HK-2 (cell line): ENCODE data around the gene MAP3K6.

Experiments used
- DNase-seq: peaks from one replicate; pipeline ENCODE4 v3.0.0-alpha.2; 2018; ENCODE audit not compliant: unreplicated experiment

MAP3K6 gene

DNA sequence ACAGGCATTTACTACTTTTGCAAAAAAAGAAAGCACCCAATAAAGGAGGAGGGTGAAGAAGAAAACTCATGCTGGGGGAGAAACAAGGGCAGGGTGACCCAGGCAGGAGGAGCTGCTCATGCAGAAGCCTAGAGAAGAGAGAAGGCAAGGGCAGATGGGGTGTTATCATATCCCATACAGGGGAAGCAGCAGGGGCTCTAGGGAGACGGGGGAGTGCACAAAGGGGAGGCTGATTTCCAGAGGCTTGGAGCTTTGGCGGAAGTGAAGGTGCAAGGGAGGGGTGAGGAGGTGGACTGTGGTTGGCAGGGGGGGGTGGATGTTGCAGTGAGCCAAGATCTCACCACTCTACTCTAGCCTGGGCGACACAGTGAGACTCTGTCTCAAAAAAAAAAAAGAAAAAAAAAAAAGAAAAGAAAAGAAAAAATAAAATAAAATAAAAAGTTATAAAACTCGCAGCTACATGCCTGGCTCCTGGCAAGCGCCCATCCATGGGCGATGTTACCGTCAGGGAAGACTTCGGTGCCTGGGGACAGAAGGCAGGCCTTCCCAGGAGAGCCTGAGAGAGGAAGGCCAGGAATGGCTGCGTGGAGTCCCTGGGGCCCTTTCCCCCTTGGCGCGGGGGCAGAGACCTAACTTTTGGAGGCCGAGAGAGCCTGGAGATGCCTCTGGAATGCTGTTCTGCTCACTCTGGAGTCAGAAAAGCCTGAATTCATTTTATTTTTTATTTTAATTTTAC, 11.2 kb upstream of the MAP3K6 start:
- no peak for DNase-seq

DNA sequence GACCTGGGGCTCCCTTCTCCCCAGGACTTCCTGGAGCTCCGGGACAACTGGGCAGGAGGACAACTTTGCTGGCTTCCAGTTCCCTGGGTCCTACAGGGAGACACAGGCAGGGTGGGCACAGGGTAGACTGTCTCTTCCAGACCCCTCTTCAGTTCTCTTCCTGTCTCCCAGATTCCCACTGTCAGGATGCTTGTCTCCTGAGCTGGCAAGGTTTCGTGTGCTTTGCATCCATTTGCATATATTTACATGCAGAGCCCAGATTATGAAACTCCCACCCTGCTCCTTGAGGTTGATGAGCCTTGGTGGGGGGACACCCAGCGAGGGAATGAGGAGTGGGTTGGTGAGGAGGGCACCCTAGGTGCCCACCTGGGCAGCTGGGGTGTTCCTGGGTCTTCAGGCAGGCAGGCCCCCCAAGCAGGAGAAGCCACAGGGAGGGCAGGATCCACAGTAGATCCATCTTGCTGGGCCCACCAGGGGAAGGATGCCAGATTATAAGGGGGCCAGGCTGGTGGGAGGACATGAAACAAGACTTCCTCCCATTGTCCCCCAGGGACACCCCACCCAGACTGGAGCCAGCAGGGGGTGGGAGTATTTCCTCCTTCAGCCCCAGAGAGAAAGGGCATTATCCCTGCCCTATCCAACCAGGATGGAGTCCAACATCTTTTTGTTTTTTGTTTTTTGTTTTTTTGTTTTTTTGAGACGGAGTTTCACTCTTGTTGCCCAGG, 7.8 kb upstream of the MAP3K6 start, which contains the start of gene FCN3:
Gene FCN3, minus strand, starts transcription at position 463 of the 725 bp plus-strand sequence. Its CDS starts 6 bp downstream, at position 457.
- no peak for DNase-seq

GRCh38 chr1:27372808-27373690, 6.3 kb upstream of the MAP3K6 start:
- peak; percentile 26 for DNase-seq

DNA sequence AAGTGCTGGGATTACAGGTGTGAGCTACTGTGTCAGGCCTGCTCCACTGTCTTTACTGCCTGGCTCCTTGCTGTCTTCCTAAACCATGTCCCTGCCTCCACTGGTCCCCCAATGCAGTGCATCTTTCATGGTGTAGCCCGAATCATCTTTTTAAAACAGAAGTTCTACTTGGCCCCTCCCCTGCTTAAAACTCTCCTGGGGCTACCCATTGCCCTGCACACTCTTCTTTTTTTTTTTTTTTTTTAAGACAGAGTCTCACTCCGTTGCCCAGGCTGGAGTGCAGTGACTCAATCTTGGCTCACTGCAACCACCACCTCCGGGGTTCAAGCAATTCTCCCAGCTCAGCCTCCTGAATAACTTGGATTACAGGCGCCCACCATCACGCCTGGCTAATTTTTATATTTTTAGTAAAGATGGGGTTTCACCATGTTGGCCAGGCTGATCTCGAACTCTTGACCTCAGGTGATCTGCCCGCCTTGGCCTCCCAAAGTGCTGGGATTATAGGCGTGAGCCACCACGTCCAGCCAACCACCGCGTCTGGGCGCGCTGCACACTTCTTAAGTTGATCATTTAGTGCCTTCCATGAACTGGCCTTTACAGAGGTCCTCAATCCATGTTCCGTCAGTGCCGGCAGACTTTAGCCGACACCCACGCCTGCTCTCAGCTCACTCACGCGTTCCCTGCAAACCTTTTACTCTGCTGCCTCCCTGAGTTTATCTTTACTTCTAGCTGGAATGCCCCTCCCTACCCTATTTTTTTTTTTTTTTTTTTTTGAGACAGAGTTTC, 5.5 kb upstream of the MAP3K6 start:
- DNase-seq = peak; percentile 73

- DNase-seq = no peak
Observed at GRCh38 chr1:27368869-27369582, 2.3 kb upstream of the MAP3K6 start.

DNA sequence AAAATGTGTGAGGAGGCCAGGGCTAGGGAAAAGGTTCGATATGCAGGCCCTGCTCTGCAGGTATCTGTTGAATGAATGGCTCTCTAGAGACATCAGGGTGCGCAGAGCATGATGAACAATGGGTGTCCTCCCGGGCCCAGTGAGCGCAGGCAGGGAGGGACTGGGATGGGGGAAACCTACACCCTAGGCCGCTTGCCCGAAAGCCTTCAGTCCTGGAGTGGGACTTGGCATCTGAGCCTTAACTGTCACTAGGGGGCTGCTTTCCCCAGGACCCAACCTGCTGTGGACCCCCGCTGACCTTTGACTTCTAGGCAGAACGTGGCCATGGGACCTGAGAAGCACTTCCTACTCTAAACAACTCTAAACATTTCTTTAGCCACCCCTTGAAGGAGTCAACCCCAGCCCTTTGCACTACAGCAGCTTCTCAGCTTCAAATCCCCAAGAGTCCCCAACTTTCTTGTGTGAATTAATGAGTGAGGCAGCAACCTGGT, 444 bp upstream of the MAP3K6 start:
- DNase-seq = no peak

DNA sequence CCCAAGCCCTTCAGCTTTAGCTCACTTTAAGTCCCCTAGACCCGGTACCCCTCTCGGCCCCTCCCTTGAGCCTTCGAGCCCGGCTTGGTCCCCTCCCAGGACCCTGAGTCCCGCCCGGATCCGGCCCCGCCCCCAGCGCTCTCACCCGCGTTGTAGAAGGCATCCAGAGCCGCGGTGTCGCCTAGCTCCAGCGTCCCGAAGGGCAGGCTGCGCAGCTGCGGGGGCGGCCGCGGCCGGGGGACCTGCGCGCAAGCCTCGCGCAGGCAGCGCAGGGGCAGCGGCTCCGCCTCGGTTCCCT, 699 bp downstream of the MAP3K6 start:
- DNase-seq = peak; percentile 87

DNA sequence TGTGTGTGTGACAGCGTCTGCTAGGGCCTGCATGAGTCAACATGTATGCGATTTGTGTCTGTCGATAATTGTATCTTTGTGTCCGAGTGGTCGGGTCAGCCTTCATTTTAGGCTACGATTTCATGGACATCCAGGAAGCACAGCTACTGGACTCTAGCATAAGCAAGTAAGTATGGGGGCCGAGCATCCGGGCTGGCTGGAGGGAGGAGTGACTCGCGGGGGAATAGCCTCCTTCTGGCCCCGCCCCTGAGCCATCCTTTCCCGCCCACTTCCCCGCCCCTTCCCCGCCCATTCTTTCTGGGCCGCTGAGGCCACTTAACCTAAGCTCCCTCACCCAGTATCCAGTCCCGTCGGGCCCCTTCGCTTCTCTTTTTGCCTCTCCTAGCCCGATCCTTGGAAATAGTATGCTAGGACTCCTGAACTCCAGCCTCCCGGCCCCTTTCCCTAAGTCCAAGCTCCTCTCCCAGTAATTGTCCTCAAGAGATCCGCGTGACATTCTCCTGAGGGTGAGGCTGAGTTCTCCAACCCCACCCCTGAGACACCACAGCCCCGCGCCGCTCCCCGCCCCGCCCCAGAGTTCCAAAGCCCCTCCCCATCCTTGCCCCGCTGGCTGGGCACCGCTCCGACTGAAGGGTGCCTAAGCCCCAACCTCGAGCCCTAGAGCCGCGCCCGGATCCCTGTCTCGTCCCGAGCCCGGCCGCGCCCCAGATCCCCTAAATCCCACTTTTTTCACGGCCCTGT, 1.2 kb downstream of the MAP3K6 start:
- peak; percentile 92 for DNase-seq

GRCh38 chr1:27364696-27365371, 1.9 kb downstream of the MAP3K6 start:
- DNase-seq = no peak

DNA sequence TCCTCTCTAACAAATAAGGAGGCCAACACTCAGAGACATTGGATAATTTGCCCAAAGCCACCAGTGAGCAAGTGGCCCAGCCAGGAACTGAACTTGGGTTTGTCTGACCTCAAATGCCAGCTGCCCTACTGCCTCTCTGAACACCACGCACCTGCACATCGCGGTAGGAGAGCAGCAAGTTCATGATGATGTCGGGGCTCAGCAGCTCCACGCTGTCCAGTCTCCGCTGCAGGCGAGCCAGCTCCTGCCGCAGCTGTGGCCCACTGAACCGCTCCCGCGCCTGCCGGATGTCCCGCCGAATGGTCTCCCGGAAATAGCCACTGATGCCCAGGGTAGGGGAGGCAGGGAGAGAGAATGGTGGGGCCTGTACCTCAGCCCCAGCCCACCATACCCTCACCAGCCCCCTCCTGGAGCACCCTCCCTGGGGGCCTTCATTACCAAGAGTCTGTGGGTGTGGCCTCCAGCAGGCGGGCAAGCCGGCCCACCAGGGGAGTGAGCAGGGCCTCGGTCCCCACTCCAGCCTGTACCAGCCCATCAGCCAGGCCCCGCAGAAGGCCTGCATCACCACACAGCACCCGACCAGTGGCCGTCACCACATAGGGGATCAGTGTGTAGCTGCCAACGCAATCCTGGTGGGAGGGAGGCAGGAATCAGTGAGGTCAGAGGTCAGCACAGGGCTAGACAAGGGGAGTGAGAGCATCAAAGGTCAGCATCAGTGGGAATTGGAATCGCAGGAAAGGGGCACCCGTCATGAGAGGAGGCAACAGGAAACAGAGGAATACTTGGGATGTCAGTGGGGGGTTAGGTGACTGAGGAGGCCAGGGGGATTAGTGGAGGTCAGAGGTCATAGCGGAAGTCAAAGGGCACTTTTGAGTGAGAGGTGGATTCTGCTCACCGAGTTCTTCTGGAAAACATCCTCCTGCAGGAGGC, 2.7 kb downstream of the MAP3K6 start:
- no peak for DNase-seq

- DNase-seq = no peak
Observed at GRCh38 chr1:27361553-27361952, 5.2 kb downstream of the MAP3K6 start.

- DNase-seq = no peak
Observed at GRCh38 chr1:27361044-27361402, 5.7 kb downstream of the MAP3K6 start.

DNA sequence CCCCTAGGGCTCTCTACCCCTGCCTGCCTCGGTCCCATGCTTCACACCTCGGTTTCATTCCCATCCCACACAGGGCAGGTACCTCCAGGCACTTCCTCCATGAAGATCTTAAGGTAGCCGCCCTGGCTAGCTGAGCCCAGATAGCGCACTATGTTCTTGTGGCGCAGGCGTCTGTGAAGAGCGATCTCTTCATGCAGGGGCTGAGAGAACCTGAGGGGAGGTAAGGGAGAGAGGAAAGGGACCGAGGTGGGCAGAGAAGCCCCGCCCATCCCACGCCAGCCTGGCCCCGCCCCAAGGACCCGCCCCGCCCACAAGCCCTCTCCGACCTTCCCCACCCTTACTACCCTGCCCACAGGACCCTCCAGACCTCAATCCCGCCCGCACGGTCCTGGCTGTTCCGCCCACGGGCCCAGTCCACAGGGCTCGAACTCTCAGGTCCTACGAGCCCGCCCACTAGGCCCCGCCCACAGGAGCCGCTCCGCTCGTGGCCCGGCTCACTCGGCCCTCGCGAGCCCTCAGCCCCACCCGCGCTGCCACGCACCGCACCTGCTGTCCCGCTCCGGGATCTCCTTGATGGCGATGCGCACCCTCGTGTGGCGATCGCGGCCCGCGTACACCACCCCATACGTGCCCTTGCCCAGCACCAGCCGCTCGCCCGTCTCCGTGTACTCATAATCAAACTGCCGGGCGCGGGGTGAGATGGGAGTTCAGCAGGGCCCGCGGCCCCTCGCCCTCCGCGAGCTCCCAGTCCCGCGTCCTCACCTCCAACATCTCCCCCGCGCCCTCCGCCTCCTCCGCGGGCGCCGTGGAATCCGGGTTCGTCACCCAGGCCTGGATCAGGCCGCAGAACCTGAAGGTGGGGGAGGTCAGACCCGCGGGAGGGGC, 6.4 kb downstream of the MAP3K6 start:
- DNase-seq = no peak

DNA sequence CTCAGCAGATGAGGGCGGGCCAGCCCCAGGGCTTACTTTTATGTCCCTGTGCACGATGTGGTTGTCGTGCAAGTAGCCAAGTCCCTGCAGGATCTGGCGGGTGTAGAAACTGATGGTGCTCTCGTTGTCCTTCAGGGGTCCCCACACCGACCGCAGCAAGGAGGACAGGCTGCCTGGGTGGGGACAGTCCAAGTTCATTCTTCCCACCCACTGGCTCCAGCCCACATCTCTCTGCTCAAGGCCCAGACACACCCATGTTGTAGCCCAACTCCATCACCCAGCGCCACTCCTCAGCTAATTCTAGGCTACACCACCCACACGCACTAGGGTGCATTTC, 7.0 kb downstream of the MAP3K6 start:
- no peak for DNase-seq

DNA sequence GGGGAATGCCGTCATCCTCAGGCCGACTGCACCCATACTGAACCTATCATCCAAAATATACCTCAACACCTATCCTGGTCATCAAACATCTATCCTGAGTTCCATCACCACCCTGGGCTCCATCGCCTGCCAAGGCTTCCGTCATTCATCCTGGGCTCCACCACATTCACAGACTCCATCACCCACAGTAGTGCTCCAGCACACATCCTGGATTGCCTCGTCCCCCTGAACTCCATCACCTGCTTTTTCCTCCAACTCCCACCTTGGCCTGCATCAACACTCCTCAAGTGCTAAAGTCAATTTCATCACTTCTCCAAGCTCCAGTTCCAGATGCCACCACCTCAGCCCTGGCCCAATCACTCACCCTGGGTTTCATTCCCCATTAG, 7.8 kb downstream of the MAP3K6 start:
- DNase-seq = no peak

GRCh38 chr1:27358038-27358927, 8.5 kb downstream of the MAP3K6 start:
- DNase-seq = no peak
